Measurements from ENCODE around the gene TRAF3IP1. TPM values are rescaled to one million over a fixed set of nuclear protein-coding genes. Genes with fewer than 3 reads are reported as not detected.
A peak's percentile ranks its signal among the peaks of the same experiment; 100 is the strongest.

Gene TRAF3IP1
- total RNA-seq, 3 donors from 2014 or later = 13.3 to 37.5 (median 16.3) TPM

DNA sequence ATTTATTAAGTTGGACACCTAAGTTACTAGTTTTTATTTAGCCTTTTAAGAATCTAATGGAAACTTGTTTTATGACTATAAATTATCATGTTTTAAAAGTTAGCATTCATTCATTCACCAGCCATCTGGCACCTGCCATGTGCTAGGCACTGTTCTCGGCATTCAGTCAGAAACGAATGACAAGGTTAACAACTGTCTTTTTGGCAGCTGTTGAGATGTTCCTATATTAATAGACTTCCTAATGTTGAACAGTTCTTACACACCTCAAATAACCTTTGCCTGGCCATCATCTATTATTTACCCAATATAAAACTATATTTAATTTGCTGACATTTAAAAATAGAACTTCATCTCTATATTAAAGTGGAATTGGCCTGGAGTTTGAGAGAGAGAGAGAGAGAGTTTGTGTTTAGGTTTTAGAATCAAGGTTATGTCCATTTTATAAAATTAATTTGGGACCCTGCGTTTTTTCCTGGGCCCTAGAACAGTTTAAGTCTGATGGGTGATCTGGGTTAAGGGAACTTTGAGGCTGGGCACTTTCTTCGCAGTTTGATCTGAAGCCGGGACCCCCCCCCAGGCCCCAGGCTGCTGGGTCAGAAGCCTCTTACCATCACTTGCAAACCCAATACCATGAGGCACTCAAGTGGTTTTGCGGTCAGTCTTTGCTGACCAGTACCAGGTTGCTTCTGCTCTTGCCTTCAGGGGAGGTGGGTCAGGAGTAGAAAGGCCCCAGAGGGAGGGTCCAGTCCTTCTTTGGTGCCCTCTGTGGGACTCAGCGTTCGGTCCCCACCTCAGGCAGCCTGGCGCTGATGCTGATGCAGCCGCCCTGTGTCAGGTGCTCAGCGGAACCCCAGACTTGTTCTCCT is 58.1 kb downstream of the TRAF3IP1 start:
- intact Hi-C loops (cut with DNase I, micrococcal nuclease) = no loop called here
- Histone ChIP-seq H3K36me3 (ENCODE audit: low read depth) (no peaks in the 10 kb centered on the region), H3K9me3 (no peaks in the 10 kb centered on the region), H3K4me3 (no peak overlapping the region), H3K4me1 (ENCODE audit: low read depth) (peaks cover 4% of the 10 kb centered on the region)
- DNase-seq = no peak
- TF ChIP-seq, protein P1, sequence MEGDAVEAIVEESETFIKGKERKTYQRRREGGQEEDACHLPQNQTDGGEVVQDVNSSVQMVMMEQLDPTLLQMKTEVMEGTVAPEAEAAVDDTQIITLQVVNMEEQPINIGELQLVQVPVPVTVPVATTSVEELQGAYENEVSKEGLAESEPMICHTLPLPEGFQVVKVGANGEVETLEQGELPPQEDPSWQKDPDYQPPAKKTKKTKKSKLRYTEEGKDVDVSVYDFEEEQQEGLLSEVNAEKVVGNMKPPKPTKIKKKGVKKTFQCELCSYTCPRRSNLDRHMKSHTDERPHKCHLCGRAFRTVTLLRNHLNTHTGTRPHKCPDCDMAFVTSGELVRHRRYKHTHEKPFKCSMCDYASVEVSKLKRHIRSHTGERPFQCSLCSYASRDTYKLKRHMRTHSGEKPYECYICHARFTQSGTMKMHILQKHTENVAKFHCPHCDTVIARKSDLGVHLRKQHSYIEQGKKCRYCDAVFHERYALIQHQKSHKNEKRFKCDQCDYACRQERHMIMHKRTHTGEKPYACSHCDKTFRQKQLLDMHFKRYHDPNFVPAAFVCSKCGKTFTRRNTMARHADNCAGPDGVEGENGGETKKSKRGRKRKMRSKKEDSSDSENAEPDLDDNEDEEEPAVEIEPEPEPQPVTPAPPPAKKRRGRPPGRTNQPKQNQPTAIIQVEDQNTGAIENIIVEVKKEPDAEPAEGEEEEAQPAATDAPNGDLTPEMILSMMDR (IDR thresholded peaks at IDR 0.05) = no peak
- ATAC-seq = no peak

DNA sequence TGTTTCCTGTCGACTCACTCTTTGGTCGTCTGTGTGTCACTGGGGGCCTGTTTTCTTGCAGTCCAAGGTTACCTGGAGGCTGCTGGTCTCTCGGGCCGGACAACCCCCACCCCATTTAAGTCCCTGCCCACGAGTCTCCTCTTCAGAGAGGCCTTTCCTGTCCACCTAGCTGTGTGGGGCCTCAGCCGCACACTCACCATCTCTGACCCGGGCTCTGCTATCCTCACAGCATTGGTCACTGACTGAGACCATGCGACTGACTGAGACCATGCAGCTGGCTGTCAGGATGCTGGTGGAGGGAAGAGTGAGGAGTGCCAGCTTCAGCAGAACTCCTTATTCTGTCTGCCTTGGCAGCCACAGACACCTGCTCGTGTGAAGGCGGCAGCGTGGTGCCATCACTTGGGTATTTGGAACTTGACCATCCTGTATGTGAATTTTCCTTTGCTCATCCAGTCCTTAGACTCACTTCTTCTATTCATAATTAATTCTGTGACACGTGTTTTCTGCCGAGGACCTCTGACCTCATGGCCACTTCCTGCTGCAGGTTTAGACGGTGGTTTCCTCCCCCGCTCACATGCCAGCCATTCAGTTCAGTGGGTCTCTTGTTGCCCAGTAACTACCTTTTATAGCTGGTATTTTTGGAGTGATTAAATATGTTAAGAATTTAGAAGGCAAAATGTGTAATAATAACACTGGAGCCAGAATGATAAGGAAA is 58.9 kb downstream of the TRAF3IP1 start:
- TF ChIP-seq, protein P1 (IDR thresholded peaks at IDR 0.05) = no peak
- ATAC-seq = peak; percentile 25

DNA sequence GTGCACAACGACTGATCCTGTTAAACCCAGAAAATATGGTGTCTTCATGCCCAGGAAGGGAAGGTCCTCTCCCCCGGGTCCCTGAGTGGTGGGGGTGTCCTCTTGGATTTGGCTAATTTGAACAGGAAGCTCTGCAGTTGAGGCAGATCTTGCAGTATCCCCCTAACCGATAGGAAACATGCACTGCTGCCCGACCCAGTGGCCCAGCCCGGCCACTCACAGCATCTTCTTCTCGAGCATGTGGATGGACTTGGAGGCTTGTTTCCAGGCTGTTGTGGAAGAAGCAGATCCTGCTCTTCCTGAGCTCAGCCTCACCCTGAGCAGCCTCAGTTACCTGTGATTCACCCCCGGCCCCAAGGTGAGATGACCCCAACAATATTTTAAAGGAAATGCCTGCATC is 60.0 kb downstream of the TRAF3IP1 start:
- Histone ChIP-seq H3K9me3 (no peaks in the 10 kb centered on the region), H3K4me3 (no peak overlapping the region), H3K36me3 (ENCODE audit: low read depth) (no peaks in the 10 kb centered on the region), H3K4me1 (ENCODE audit: low read depth) (peaks cover 4% of the 10 kb centered on the region)
- no peak for DNase-seq
- intact Hi-C loops (cut with DNase I, micrococcal nuclease) = no loop called here
- no peak for ATAC-seq
- TF ChIP-seq, protein P1 (IDR thresholded peaks at IDR 0.05) = no peak

More for the DNA sequence above, 58.9 kb downstream of the TRAF3IP1 start:
- Histone ChIP-seq H3K4me1 (ENCODE audit: low read depth) (peaks cover 4% of the 10 kb centered on the region), H3K4me3 (no peak overlapping the region), H3K36me3 (ENCODE audit: low read depth) (no peaks in the 10 kb centered on the region), H3K9me3 (no peaks in the 10 kb centered on the region)
- DNase-seq = no peak
- intact Hi-C loops (cut with DNase I, micrococcal nuclease) = no loop called here

DNA sequence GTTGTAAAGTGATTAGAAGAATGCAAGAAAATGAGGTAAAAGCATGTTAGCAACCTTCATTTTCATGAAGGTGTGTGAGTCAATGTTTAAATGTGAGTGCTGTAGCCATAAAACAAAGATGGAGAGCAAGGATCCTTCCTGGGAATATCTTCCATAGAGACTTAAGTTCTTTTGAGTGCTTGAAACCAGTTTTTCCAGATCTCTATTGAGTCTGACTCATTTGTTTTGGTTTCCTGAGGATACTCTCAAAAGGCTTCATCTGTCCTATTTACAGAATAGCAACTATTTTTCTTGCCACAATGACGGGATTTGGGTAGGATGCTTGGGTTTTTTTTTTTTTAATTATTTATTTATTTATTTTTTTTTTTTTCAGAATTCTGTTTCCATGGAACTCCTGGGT is 60.5 kb downstream of the TRAF3IP1 start:
- TF ChIP-seq, protein P1 (IDR thresholded peaks at IDR 0.05) = no peak
- peak; percentile 42 for ATAC-seq
- intact Hi-C loops (cut with DNase I, micrococcal nuclease) = no loop called here
- no peaks in the 10 kb centered on the region for H3K9me3 ChIP-seq
- no peak for DNase-seq
- H3K36me3 ChIP-seq (ENCODE audit: low read depth) = no peaks in the 10 kb centered on the region
- no peak overlapping the region for H3K4me3 ChIP-seq
- H3K4me1 ChIP-seq (ENCODE audit: low read depth) = peaks cover 4% of the 10 kb centered on the region

DNA sequence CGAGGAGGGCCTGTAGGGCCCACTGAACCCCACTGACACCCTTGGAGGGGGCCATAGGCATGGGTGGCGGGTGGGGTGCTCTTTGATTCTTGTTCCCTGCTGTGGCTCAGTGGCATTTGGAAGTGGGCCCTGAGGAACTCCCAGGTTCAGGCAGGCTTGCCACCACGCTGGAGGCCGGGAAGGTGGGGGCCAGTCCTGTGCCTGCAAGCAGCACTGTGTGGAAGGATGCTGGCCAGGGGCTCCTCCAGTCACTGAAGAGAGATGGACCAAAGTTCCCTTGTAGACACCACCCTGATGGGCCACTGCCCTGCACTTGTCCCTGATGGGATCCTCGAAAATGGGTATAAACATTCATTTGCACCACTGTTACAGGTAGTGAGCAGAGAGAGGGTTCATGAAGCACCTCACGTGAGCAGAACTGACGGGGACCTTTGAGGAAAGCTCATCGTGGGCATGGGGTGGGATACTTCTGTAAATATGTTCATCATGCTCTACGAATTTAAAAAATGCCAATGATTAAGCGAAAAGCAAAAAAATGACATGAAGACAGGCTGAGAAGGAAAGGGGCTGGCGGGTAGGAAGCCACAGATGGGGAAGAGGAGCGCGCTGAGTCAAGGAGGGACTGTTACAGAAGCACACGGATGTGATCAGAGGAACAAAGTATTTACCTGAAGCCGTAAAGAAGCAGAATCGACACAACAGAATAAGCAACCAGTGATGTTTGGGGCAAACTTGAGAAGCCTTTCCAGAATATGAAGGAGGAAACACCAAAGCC is 61.2 kb downstream of the TRAF3IP1 start:
- H3K36me3 ChIP-seq (ENCODE audit: low read depth) = no peaks in the 10 kb centered on the region
- intact Hi-C loops (cut with DNase I, micrococcal nuclease) = no loop called here
- peaks cover 4% of the 10 kb centered on the region for H3K4me1 ChIP-seq (ENCODE audit: low read depth)
- no peak for ATAC-seq
- TF ChIP-seq, protein P1 (IDR thresholded peaks at IDR 0.05) = no peak
- H3K4me3 ChIP-seq = no peak overlapping the region
- H3K9me3 ChIP-seq = no peaks in the 10 kb centered on the region
- no peak for DNase-seq
